Loucy (cell line): ENCODE measurements around the gene SBF2.
"Not testable (repeated sequence)": the region's sequence is repeated elsewhere in the genome, so short reads cannot be mapped to it uniquely, and the experiment has no call there.

Source experiments
- EZH2phosphoT487 ChIP-seq: fragments of 200-600 bp; IDR thresholded peaks from 2 replicates; pipeline ENCODE4 v1.6.1; 2018; ENCODE audit warnings: antibody characterized with exemption, mild to moderate bottlenecking, moderate library complexity, borderline replicate concordance
- TF ChIP-seq, protein P1 (sequence below): fragments of 200-600 bp; sonication (generic); conservative IDR thresholded peaks from 2 replicates; pipeline ENCODE4 v1.5.1; 2014; ENCODE audit warnings: mild to moderate bottlenecking, antibody characterized with exemption, low read length

DNA sequence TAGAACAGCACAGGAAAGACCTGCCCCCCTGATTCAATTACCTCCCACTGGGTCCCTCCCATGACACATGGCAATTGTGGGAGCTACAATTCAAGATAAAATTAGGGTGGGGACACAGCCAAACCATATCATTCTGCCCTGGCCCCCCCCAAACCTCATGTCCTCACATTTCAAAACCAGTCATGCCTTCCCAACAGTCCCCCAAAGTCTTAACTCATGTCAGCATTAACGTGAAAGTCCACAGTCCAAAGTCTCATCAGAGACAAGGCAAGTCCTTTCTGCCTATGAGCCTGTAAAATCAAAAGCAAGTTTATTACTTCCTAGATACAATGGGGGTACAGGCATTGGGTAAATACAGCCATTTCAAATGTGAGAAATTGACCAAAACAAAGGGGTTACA lies 159.8 kb downstream of the SBF2 start:
- TF ChIP-seq, protein P1, sequence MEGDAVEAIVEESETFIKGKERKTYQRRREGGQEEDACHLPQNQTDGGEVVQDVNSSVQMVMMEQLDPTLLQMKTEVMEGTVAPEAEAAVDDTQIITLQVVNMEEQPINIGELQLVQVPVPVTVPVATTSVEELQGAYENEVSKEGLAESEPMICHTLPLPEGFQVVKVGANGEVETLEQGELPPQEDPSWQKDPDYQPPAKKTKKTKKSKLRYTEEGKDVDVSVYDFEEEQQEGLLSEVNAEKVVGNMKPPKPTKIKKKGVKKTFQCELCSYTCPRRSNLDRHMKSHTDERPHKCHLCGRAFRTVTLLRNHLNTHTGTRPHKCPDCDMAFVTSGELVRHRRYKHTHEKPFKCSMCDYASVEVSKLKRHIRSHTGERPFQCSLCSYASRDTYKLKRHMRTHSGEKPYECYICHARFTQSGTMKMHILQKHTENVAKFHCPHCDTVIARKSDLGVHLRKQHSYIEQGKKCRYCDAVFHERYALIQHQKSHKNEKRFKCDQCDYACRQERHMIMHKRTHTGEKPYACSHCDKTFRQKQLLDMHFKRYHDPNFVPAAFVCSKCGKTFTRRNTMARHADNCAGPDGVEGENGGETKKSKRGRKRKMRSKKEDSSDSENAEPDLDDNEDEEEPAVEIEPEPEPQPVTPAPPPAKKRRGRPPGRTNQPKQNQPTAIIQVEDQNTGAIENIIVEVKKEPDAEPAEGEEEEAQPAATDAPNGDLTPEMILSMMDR, result not testable (repeated sequence)
- TF ChIP-seq EZH2phosphoT487, result not testable (repeated sequence)
